Measurements from ENCODE around the gene IFI6.

DNA sequence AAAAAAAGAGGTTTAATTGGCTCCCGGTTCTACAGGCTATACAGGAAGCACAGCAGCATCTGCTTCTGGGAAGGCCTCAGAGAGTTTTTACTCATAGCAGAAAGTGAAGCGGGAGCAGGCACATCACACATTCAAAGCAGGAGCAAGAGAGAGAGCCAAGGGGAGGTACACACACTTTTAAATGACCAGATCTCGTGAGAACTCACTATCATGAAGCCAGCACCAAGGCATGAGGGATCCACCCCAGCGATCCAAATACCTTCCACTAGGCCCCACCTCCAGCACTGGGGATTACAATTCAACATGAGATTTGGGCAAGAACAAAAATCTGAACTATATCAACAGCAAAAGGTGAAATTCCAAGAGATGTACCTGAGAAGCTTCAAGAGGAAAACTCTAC lies 33.0 kb upstream of the IFI6 start:
- TF ChIP-seq, protein P1, sequence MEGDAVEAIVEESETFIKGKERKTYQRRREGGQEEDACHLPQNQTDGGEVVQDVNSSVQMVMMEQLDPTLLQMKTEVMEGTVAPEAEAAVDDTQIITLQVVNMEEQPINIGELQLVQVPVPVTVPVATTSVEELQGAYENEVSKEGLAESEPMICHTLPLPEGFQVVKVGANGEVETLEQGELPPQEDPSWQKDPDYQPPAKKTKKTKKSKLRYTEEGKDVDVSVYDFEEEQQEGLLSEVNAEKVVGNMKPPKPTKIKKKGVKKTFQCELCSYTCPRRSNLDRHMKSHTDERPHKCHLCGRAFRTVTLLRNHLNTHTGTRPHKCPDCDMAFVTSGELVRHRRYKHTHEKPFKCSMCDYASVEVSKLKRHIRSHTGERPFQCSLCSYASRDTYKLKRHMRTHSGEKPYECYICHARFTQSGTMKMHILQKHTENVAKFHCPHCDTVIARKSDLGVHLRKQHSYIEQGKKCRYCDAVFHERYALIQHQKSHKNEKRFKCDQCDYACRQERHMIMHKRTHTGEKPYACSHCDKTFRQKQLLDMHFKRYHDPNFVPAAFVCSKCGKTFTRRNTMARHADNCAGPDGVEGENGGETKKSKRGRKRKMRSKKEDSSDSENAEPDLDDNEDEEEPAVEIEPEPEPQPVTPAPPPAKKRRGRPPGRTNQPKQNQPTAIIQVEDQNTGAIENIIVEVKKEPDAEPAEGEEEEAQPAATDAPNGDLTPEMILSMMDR (IDR thresholded peaks at IDR 0.05): no peak
- TF ChIP-seq POLR2AphosphoS5 (IDR thresholded peaks at IDR 0.05): no peak
- no peak for TF ChIP-seq POLR2A (IDR thresholded peaks at IDR 0.05)
- TF ChIP-seq EP300 (IDR thresholded peaks at IDR 0.05): no peak

All from sigmoid colon (tissue), 4 donors.